Panc1 (cell line): ENCODE measurements around the gene PDXK. TPM values are rescaled to one million over a fixed set of nuclear protein-coding genes. Genes with fewer than 3 reads are reported as not detected.

ENCODE experiments used
- ATAC-seq: fragments of 200-7000 bp; cut with Tn5 transposase; 2 replicates; pipeline ENCODE4 v1.9.1; 2020; ENCODE audit warnings: mild to moderate bottlenecking, moderate library complexity
- BruUV-seq: library from RNA; stranded (reverse); fragments of 400-500 nt; replicated peaks from 2 replicates; lab custom pipeline; 2021; lab: Mats Ljungman, UMichigan
- CTCF ChIA-PET: fragments of 300-600 bp; sonication (Branson Sonifier 250); formaldehyde crosslinking; loops from one replicate; lab custom pipeline; 2022; ENCODE audit warnings: antibody characterized with exemption; lab: Charles Lee
- POLR2A ChIA-PET: fragments of 300-600 bp; sonication (Branson Sonifier 250); formaldehyde crosslinking; loops from one replicate; lab custom pipeline; 2022; ENCODE audit warnings: antibody characterized with exemption; lab: Charles Lee
- DNase-seq: peaks from one replicate; pipeline ENCODE4 v3.0.0-alpha.2; 2010; ENCODE audit warnings: low read depth, low spot score
- H3K27ac ChIP-seq: 2 replicates; pipeline ENCODE4 v1.5.1; 2011; ENCODE audit warnings: mild to moderate bottlenecking, low read length, inconsistent platforms
- H3K27me3 ChIP-seq: fragments of 200-500 bp; sonication (Bioruptor generic); 2 replicates; pipeline ENCODE4 v1.6.0; 2014; ENCODE audit warnings: low read length, inconsistent platforms; ENCODE audit not compliant: control insufficient read depth, insufficient read depth
- H3K36me3 ChIP-seq: fragments of 200-500 bp; sonication (Bioruptor generic); 2 replicates; pipeline ENCODE4 v1.5.1; 2014; ENCODE audit warnings: inconsistent platforms, mild to moderate bottlenecking, low read length, moderate library complexity; ENCODE audit not compliant: control insufficient read depth, insufficient read depth
- H3K4me1 ChIP-seq: 2 replicates; pipeline ENCODE4 v1.5.1; 2011; ENCODE audit warnings: inconsistent platforms, mild to moderate bottlenecking, low read length, moderate library complexity; ENCODE audit not compliant: control insufficient read depth, insufficient read depth
- H3K4me3 ChIP-seq, 2 experiments: 2 replicates each; pipeline ENCODE4 v1.5.1; 2011 to 2012; ENCODE audit warnings: low read depth in 2 of 2, low read length in 2 of 2, mild to moderate bottlenecking in 2 of 2, inconsistent platforms in 1 of 2, moderate library complexity in 1 of 2
- H3K9me3 ChIP-seq: fragments of 200-500 bp; sonication (Bioruptor generic); 2 replicates; pipeline ENCODE4 v1.5.1; 2014; ENCODE audit warnings: low read depth, mild to moderate bottlenecking, inconsistent platforms, low read length, moderate library complexity; ENCODE audit not compliant: control insufficient read depth, insufficient read depth
- POLR2AphosphoS5 ChIP-seq: IDR thresholded peaks from 2 replicates; pipeline ENCODE4 v1.6.1; 2012; ENCODE audit warnings: mild to moderate bottlenecking, low read depth, low read length, moderate library complexity
- SIN3A ChIP-seq: IDR thresholded peaks from 2 replicates; pipeline ENCODE4 v1.6.1; 2012; ENCODE audit warnings: low read depth, mild to moderate bottlenecking, low read length, moderate library complexity, borderline replicate concordance; ENCODE audit not compliant: insufficient read depth
- TCF7L2 ChIP-seq: IDR thresholded peaks from 2 replicates; pipeline ENCODE4 v1.6.1; 2011; ENCODE audit warnings: mild to moderate bottlenecking, low read depth, low read length, inconsistent platforms
- in situ Hi-C: cut with HindIII; loops from 2 replicates; pipeline ENCODE4 v1.10.0; 2016; ENCODE audit warnings: low sequenced_read_pairs, low pct_unique_long_range_greater_than_20kb
- intact Hi-C: fragments of 100-400 bp; cut with micrococcal nuclease; formaldehyde crosslinking; loops from one replicate; pipeline ENCODE4 v1.10.0; 2022; ENCODE audit not compliant: unreplicated experiment
- total RNA-seq: library from RNA; stranded (reverse); gene quantifications from one replicate; pipeline ENCODE4 v1.2.1, GENCODE V29; 2021; ENCODE audit not compliant: unreplicated experiment
- TF ChIP-seq, protein P1 (sequence below), 2 experiments: IDR thresholded peaks; 2 replicates each; pipeline ENCODE4 v1.6.1; 2011 to 2012; ENCODE audit warnings: low read depth in 2 of 2, control low read depth in 1 of 2, low read length in 1 of 2, mild to moderate bottlenecking in 1 of 2, moderate library complexity in 1 of 2; ENCODE audit not compliant: insufficient read depth in 1 of 2
- TF ChIP-seq, protein P2 (sequence below): fragments of 450-650 bp; IDR thresholded peaks from 2 replicates; pipeline ENCODE4 v1.5.1; 2017; ENCODE audit warnings: mild to moderate bottlenecking

The PDXK gene
- total RNA-seq, 1 experiment from 2014 or later, result 184 TPM

DNA sequence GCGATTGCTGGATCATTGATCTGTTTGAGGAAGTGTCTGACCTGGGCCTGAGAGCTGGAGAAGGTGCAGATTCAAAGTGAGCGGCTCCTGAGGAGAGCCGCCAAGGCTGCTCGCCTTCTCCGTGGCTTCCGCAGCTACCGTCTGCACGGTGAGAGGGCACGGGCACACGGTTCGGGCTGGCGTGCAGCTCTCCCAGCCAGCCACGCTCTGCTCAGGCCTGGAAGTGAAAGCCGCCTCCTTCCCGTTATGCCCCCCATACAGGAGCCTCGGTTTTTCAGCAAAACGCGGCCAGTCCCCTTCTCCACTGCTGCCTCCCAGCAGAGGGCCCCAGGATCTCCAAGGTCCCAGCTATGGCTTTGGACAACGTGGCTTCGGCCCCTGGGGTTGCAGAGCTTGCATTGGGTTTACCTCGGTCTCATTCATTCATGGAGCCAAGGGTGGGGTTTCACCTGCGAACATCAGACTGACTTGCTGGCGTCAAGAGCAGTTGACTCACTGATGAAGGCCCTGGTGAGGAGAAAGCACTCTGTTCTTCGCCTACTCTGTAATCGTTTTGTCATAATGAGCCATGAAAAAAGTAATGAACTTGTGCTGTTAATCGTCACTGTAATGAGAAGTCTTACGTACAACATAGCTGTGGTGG lies 24.4 kb upstream of the PDXK start:
- in situ Hi-C loops, result no loop called here
- Histone ChIP-seq H3K4me1 (no peaks in the 10 kb centered on the region), H3K36me3 (no peaks in the 10 kb centered on the region; the same call in 1 of the 2 replicates), H3K27me3 (no peaks in the 10 kb centered on the region), H3K4me3 (no peak overlapping the region), H3K27ac (no peak overlapping the region), H3K9me3 (no peaks in the 10 kb centered on the region)
- intact Hi-C loops, result no loop called here
- TF ChIP-seq POLR2AphosphoS5 (no peak), TCF7L2 (no peak), SIN3A (no peak)
- TF ChIP-seq, protein P1, sequence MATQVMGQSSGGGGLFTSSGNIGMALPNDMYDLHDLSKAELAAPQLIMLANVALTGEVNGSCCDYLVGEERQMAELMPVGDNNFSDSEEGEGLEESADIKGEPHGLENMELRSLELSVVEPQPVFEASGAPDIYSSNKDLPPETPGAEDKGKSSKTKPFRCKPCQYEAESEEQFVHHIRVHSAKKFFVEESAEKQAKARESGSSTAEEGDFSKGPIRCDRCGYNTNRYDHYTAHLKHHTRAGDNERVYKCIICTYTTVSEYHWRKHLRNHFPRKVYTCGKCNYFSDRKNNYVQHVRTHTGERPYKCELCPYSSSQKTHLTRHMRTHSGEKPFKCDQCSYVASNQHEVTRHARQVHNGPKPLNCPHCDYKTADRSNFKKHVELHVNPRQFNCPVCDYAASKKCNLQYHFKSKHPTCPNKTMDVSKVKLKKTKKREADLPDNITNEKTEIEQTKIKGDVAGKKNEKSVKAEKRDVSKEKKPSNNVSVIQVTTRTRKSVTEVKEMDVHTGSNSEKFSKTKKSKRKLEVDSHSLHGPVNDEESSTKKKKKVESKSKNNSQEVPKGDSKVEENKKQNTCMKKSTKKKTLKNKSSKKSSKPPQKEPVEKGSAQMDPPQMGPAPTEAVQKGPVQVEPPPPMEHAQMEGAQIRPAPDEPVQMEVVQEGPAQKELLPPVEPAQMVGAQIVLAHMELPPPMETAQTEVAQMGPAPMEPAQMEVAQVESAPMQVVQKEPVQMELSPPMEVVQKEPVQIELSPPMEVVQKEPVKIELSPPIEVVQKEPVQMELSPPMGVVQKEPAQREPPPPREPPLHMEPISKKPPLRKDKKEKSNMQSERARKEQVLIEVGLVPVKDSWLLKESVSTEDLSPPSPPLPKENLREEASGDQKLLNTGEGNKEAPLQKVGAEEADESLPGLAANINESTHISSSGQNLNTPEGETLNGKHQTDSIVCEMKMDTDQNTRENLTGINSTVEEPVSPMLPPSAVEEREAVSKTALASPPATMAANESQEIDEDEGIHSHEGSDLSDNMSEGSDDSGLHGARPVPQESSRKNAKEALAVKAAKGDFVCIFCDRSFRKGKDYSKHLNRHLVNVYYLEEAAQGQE (IDR thresholded peaks at IDR 0.05; ENCODE audit: insufficient read depth in 1 of 2, low read depth in 2 of 2, low read length in 1 of 2), result no peak
- TF ChIP-seq, protein P2, sequence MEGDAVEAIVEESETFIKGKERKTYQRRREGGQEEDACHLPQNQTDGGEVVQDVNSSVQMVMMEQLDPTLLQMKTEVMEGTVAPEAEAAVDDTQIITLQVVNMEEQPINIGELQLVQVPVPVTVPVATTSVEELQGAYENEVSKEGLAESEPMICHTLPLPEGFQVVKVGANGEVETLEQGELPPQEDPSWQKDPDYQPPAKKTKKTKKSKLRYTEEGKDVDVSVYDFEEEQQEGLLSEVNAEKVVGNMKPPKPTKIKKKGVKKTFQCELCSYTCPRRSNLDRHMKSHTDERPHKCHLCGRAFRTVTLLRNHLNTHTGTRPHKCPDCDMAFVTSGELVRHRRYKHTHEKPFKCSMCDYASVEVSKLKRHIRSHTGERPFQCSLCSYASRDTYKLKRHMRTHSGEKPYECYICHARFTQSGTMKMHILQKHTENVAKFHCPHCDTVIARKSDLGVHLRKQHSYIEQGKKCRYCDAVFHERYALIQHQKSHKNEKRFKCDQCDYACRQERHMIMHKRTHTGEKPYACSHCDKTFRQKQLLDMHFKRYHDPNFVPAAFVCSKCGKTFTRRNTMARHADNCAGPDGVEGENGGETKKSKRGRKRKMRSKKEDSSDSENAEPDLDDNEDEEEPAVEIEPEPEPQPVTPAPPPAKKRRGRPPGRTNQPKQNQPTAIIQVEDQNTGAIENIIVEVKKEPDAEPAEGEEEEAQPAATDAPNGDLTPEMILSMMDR, result no peak
- POLR2A ChIA-PET, result no interaction called here
- no peak for DNase-seq
- no peak for ATAC-seq
- no TSS peak for BruUV-seq
- CTCF ChIA-PET, result no interaction called here

DNA sequence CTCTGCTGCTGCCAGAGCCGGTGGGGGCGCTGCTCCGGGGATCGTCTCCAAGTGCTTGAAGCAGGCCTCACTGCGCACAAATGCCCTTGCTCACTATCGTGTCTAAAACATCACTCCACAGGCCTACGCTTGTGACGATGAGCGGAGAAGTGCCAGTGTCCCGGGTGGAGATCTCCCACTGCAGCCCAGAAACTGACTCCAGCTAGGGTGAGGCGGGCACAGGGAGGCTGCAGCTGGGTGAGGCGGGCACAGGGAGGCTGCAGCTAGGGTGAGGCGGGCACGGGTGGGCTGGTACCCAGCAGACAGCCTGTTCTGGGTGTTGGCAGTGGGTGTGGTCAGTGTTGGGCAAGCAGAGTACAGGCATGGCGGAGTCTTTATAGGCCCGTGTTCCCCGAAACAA lies 22.7 kb upstream of the PDXK start:
- in situ Hi-C loops, result no loop called here

More for the DNA sequence above, 22.7 kb upstream of the PDXK start:
- H3K9me3 ChIP-seq, result no peaks in the 10 kb centered on the region
- no peaks in the 10 kb centered on the region for H3K4me1 ChIP-seq
- CTCF ChIA-PET, result no interaction called here
- H3K27me3 ChIP-seq, result no peaks in the 10 kb centered on the region
- intact Hi-C loops, result no loop called here
- TF ChIP-seq SIN3A (no peak), TCF7L2 (no peak), POLR2AphosphoS5 (no peak)
- TF ChIP-seq, protein P1 (IDR thresholded peaks at IDR 0.05; ENCODE audit: insufficient read depth in 1 of 2, low read depth in 2 of 2, low read length in 1 of 2), result no peak
- no peak for ATAC-seq
- H3K27ac ChIP-seq, result no peak overlapping the region
- no peaks in the 10 kb centered on the region for H3K36me3 ChIP-seq
- H3K4me3 ChIP-seq, result no peak overlapping the region
- POLR2A ChIA-PET, result no interaction called here
- no TSS peak for BruUV-seq
- no peak for DNase-seq
